Right lung (tissue), 5 donors: Measurements from ENCODE around the gene PLA2R1. TPM values are rescaled to one million over a fixed set of nuclear protein-coding genes. Genes with fewer than 3 reads are reported as not detected.
"Not testable (repeated sequence)": the region's sequence is repeated elsewhere in the genome, so short reads cannot be mapped to it uniquely, and the experiment has no call there.

Source experiments
- DNase-seq, 2 donors: peaks; one replicate each; pipeline ENCODE4 v3.0.0-alpha.2; 2013
- polyA plus RNA-seq, 5 donors: library from polyadenylated mRNA; unstranded; fragments of 120-200 nt; gene quantifications; one replicate each; pipeline versions ENCODE4 v1.2.1 to v1.2.3, GENCODE V29; 2013; ENCODE audit warnings: inconsistent platforms in 1 of 5, low replicate concordance in 1 of 5; ENCODE audit not compliant: insufficient read length in 5 of 5, insufficient read depth in 1 of 5

PLA2R1 gene
- polyA plus RNA-seq, 5 donors: 3.5 to 7.7 (median 6.8) TPM

DNA sequence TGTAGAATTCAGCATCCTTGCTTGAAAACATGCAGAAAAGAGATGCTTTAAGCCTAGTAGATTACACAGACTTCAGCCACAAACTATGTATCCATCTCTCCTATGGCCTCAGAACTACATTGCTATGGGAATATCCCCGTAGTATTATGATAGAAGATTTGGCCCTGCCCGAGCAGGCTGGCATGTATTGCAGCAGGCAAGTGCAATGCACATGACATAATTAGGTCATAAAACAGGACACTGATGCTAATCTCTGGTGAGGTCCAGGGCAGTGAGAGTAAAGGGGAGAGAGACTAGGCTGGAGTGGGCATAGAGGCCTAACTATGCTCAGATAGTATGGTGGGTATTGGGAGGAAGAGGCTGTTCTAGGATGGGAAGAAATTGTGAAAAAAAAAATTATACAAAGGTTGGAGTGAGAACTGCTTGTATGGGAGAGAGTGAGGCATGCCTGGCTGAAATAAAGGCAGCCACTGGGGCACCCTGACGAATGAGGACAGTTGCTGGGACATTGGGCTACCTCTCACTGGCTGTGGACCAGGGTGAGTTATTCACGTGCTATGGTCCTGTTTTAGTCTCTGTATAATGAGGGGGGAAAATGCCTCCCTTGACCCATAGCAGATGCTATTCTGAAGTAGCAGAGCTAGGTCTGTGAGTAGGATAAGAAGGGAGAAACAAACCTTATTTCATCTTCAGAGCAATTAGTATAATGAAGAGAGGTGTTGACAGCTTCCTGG is 1.6 kb upstream of the PLA2R1 start:
- no peak for DNase-seq

- DNase-seq: no peak
Measured at GRCh38 chr2:160063271-160063670, 856 bp upstream of the PLA2R1 start.

DNA sequence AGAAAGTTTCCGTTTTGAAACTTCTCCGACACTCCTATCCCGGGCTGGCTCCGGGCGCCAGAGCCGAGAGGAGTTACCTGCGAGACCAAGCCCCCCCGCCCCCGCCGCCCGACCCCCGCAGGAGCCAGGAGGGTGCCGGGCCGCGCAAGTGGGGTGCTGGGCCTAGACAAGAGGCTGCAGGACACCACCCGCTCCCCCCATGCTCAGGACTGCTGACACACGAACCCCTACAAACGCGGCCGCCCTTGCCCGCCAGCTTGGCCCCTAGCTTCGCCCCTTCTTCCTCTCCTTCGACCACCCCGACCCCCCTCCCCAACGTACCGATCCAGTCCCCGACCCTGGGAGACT is 497 bp downstream of the PLA2R1 start:
- DNase-seq: no peak

- no peak for DNase-seq
Measured at GRCh38 chr2:160061533-160061932, 882 bp downstream of the PLA2R1 start.

DNA sequence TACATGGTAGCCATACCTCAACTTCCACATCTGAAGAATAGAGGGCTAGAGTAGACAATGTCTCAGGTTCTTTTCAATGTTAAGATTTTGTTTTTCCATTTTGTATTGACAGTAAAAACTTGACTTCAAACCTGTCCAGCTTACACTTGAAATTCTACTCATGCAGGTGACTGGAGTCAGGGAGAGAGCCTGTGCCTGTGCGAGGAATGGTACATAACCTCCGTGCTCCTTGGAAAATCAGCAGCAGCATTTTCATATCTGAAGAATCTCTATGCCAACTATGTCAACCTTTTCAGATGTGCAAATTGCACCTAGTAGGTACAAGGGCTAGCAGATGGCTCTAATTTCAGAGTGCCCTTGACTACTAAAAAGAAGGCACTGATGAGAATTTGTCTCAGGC is 2.1 kb downstream of the PLA2R1 start:
- DNase-seq: no peak

GRCh38 chr2:160057356-160057755 is 5.1 kb downstream of the PLA2R1 start:
- DNase-seq: no peak

GRCh38 chr2:160055726-160056108 is 6.7 kb downstream of the PLA2R1 start:
- DNase-seq: no peak

GRCh38 chr2:160054984-160055725 is 7.3 kb downstream of the PLA2R1 start:
- DNase-seq: no peak

DNA sequence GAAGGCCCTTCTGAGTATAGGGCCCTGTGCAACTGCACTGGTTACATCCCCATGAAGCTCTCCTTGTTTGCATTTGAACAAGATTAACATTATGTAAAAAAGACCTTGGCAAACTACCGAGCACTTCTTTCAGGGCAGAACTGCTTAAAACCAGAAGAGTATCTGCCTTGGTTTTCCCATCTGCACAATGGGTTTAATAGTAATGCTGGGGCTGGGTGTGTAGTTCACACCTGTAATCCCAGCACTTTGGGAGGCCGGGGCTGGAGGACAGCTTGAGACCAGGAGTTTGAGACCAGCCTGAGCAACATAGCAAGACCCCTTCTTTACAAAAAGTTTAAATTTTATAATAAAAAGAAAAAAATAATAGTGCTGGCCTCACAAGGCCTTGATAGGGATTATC is 8.5 kb downstream of the PLA2R1 start:
- no peak for DNase-seq

- DNase-seq: no peak
Measured at GRCh38 chr2:160052531-160052930, 9.9 kb downstream of the PLA2R1 start.

DNA sequence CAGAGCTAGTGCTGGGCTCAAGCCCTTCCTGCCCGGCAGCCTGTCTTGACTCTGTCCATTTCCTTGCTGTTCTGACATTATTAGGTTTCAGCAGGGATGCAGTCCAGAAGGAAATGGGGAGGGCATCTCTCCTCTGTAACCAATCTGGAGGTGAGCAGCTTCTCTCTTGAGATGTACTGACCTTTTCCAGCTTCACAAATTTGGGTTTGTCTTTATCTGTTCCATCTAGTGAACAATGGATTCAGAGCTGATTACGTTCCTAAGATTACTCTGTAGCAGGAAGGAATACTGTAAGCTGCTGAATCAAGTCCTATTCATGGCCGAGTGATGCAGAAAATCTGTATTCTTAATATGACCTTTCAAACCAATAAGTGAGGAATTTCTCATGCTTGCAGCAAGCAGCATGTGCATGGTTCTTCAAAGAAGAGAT is 11.0 kb downstream of the PLA2R1 start:
- DNase-seq: no peak

GRCh38 chr2:160050147-160050546 is 12.3 kb downstream of the PLA2R1 start:
- no peak for DNase-seq

GRCh38 chr2:160045703-160046210 is 16.7 kb downstream of the PLA2R1 start:
- no peak for DNase-seq

DNA sequence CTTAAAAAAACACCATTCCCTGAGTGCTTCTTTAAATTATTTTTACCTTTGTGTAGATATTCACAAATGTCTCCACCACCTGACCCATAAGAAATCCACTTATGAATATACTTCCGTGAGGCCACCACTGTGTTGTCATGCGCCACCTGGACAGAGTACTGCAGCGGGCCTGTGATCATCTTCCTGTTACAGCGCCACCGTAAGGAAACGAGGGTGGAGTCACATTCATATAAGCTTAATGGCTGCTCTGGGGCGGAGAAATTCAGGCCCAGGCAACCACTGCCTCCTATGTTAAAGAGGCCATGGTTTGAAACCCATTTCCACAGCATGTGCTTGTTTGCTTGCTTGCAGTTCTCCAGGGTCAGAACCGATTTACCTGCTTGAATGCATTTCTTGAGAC is 17.7 kb downstream of the PLA2R1 start:
- no peak for DNase-seq

- no peak for DNase-seq
Measured at GRCh38 chr2:160043265-160043664, 19.1 kb downstream of the PLA2R1 start.

- DNase-seq: no peak
Measured at GRCh38 chr2:160042054-160042453, 20.4 kb downstream of the PLA2R1 start.

DNA sequence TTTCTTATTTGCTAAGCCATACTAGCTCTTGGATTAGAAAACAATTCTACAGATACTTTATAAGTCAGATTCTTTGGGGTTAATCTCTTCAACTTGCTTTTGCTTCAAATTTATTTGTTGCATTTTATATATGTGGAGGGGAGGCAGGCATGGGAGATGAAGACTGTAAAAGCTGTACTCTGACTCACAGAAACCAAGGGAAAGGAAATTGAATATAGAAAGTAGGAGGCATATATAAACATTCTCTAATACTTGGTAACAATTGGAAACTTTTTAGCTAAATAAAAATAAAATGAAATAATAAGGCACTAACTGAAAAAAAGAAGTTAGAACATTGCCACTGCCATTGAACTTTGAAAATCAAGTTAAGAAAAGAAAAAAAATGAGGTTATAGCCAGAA is 21.3 kb downstream of the PLA2R1 start:
- no peak for DNase-seq

DNA sequence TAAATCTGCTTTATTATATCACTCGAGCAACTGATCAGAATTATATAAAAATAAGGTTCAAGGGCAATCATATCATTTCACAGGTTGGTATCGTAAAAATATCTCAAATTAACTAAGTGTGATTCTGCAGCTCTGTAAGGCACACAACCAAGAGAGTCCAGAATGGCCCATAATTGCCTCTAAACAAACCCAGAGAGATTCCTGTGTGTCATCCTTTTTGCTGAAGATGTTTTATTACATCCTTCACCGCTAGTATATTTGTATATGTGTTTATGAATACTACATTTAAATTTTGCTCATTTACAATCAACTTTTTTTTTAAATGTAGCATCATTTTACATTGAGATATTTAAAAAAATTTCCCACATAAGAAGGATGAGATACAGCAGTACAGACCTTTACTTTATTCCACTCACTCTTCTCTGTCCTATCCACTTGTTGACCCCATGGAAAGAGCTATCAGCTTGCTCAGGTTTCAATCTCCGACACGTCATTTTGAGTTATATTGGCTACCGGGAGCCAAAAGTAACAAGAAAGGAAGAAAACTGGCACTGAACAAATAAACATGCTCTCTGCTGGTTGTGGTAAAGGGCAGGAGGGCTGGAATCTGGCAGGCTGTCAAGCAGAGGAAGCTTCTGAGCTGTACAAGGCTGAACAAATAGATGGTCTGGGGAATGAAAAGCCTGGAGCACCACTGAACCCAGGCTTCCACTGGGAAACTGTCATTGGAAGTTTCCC is 23.1 kb downstream of the PLA2R1 start:
- peak; percentile 55 to 65 for DNase-seq

DNA sequence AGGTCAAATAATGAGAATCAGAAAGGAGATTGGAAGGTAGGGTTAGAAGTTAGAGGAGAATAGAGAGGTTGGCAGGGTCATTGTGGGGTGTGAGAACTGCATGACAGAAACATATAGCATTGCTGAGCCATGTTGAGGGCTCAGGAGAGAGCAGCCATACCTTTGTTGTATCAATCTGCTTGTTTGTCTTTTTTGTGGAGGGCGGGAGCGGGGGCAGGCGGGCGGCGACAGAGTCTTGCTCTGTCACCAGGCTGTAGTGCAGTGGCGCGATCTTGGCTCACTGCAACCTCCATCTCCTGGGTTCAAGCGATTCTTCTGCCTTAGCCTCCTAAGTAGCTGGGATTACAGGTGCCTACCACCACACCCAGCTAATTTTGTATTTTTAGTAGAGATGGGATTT is 23.8 kb downstream of the PLA2R1 start:
- DNase-seq: not testable (repeated sequence)

DNA sequence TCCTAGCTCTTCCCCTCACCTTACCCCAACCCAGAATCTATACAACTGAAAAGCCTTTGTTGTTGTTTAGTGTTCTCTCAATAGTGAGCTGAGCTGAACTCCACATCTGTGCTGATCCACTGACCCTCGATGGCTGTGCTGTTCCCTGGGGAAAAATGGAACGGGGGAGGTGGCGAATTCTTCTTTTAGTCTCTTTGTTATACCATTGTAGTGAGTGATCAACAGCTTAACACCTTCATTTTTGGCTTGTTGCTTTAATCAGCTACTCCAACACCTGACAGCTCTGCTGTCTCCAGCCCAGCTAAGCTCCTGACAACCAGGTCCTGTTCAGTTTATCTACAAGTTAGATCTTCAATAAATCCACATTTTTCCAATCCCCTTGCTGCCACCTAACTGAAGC is 25.7 kb downstream of the PLA2R1 start:
- no peak for DNase-seq

GRCh38 chr2:160035125-160035524 is 27.3 kb downstream of the PLA2R1 start:
- DNase-seq: no peak

DNA sequence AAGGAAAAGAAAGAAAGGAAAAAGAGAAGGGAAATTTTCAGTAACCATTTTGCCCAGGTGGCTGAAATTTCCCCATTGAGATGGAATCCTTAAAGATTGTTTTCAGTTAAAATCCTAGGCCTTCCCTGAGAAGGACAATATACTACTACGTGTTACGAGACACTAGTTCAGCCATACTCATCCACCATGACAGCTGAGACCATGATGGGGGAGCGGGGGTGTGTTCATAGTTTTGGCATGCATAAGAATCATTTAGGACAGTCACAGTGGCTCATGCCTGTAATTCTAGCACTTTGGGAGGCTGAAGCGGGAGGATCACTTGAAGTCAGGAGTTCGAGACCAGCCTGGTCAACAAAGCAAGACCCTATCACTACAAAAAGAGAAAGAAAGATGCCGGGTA is 28.0 kb downstream of the PLA2R1 start:
- DNase-seq: no peak
